Coronary artery (tissue), 2 donors: ENCODE results near the gene ULK3.

Experiments
- DNase-seq: peaks from one replicate; pipeline ENCODE4 v3.0.0-alpha.2; 2017; ENCODE audit warnings: low spot score
- H3K27ac ChIP-seq, 2 donors: fragments of 200-600 bp; sonication (generic); one replicate each; pipeline ENCODE4 v1.5.1; 2016 to 2019
- H3K4me3 ChIP-seq: fragments of 200-600 bp; sonication (generic); 2 replicates; pipeline ENCODE4 v1.5.1; 2016; ENCODE audit warnings: mild to moderate bottlenecking, moderate library complexity
- CTCF ChIP-seq: fragments of 200-600 bp; sonication (generic); IDR thresholded peaks from one replicate; pipeline ENCODE4 v1.5.1; 2019; ENCODE audit warnings: antibody characterized with exemption

ULK3 gene

GRCh38 chr15:74842581-74843444 lies at the start of gene ULK3:
ULK3 (minus strand) TSS chr15:74843156; CDS start chr15:74843105, 51 bp downstream.
- Histone ChIP-seq H3K4me3 (peak within 1 kb of the TSS; percentile 100), H3K27ac (peak within 1 kb of the TSS; percentile 58 to 92)
- DNase-seq = peak; percentile 92
- peak; percentile 73 for TF ChIP-seq CTCF

- no peak overlapping the region for H3K27ac ChIP-seq
- no peak for DNase-seq
- H3K4me3 ChIP-seq = no peak overlapping the region
- no peak for TF ChIP-seq CTCF
Observed at GRCh38 chr15:74892313-74892712, 49.4 kb upstream of the ULK3 start.

- no peak for TF ChIP-seq CTCF
- DNase-seq = no peak
- Histone ChIP-seq H3K27ac (no peak overlapping the region), H3K4me3 (no peak overlapping the region)
Observed at GRCh38 chr15:74891469-74891868, 48.5 kb upstream of the ULK3 start.

- H3K4me3 ChIP-seq = peak overlapping the region; percentile 97
- DNase-seq = no peak
- no peak for TF ChIP-seq CTCF
- H3K27ac ChIP-seq = peak overlapping the region; percentile 51 to 92
Observed at GRCh38 chr15:74890665-74890960, 47.7 kb upstream of the ULK3 start.

- peak within 1 kb of the TSS; percentile 97 for H3K4me3 ChIP-seq
- peak within 1 kb of the TSS; percentile 51 to 92 for H3K27ac ChIP-seq
- TF ChIP-seq CTCF = no peak
- DNase-seq = peak; percentile 85
Observed at GRCh38 chr15:74889883-74890664, 47.1 kb upstream of the ULK3 start, which contains the start of gene MPI. MPI (plus strand) TSS chr15:74890042; CDS start chr15:74890074, 32 bp downstream.

GRCh38 chr15:74889390-74889882 lies 46.5 kb upstream of the ULK3 start:
- DNase-seq = no peak
- H3K4me3 ChIP-seq = peak overlapping the region; percentile 97
- peak overlapping the region; percentile 51 to 92 for H3K27ac ChIP-seq
- TF ChIP-seq CTCF = no peak
